ENCODE results near the gene NPAP1.
"Not testable (repeated sequence)": the region's sequence is repeated elsewhere in the genome, so short reads cannot be mapped to it uniquely, and the experiment has no call there.

The NPAP1 gene

GRCh38 chr15:24675332-24676144, at the start of gene NPAP1:
Gene NPAP1, plus strand, starts transcription at chr15:24675775. Its CDS starts 93 bp downstream, at chr15:24675868.
- DNase-seq: no peak

GRCh38 chr15:24627443-24627842, 48.1 kb upstream of the NPAP1 start:
- no peak for DNase-seq

- DNase-seq: no peak
Observed at GRCh38 chr15:24633082-24633481, 42.5 kb upstream of the NPAP1 start.

- not testable (repeated sequence) for DNase-seq
Observed at GRCh38 chr15:24639412-24639811, 36.2 kb upstream of the NPAP1 start.

- DNase-seq: no peak
Observed at GRCh38 chr15:24645627-24646026, 29.9 kb upstream of the NPAP1 start.

GRCh38 chr15:24659622-24660021, 16.0 kb upstream of the NPAP1 start:
- no peak for DNase-seq

GRCh38 chr15:24662991-24663390, 12.6 kb upstream of the NPAP1 start:
- no peak for DNase-seq

- DNase-seq: no peak
Observed at GRCh38 chr15:24676431-24676830, 856 bp downstream of the NPAP1 start.

- DNase-seq: no peak
Observed at GRCh38 chr15:24678485-24678884, 2.9 kb downstream of the NPAP1 start.

GRCh38 chr15:24682002-24682401, 6.4 kb downstream of the NPAP1 start:
- DNase-seq: no peak

- not testable (repeated sequence) for DNase-seq
Observed at GRCh38 chr15:24682905-24683304, 7.3 kb downstream of the NPAP1 start.

- no peak for DNase-seq
Observed at GRCh38 chr15:24683736-24684135, 8.2 kb downstream of the NPAP1 start.

- no peak for DNase-seq
Observed at GRCh38 chr15:24684313-24684712, 8.7 kb downstream of the NPAP1 start.

GRCh38 chr15:24696201-24696600, 20.6 kb downstream of the NPAP1 start:
- no peak for DNase-seq

- DNase-seq: no peak
Observed at GRCh38 chr15:24696842-24697241, 21.3 kb downstream of the NPAP1 start.

GRCh38 chr15:24718289-24719082, 42.9 kb downstream of the NPAP1 start:
- no peak for DNase-seq

- DNase-seq: no peak
Observed at GRCh38 chr15:24729760-24730159, 54.2 kb downstream of the NPAP1 start.
